Activated T-helper 9 cell treated with anti-CD3 and anti-CD28 coated beads, Interleukin-2, amount 50 U/mL, for 16 hours (primary cell): ENCODE measurements around the gene SETD4.
"Not testable (repeated sequence)": the region's sequence is repeated elsewhere in the genome, so short reads cannot be mapped to it uniquely, and the experiment has no call there.

Experiments used
- DNase-seq: peaks from one replicate; pipeline ENCODE4 v3.0.0-alpha.2; 2020; ENCODE audit warnings: low read depth

The SETD4 gene, protein sequence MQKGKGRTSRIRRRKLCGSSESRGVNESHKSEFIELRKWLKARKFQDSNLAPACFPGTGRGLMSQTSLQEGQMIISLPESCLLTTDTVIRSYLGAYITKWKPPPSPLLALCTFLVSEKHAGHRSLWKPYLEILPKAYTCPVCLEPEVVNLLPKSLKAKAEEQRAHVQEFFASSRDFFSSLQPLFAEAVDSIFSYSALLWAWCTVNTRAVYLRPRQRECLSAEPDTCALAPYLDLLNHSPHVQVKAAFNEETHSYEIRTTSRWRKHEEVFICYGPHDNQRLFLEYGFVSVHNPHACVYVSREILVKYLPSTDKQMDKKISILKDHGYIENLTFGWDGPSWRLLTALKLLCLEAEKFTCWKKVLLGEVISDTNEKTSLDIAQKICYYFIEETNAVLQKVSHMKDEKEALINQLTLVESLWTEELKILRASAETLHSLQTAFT

DNA sequence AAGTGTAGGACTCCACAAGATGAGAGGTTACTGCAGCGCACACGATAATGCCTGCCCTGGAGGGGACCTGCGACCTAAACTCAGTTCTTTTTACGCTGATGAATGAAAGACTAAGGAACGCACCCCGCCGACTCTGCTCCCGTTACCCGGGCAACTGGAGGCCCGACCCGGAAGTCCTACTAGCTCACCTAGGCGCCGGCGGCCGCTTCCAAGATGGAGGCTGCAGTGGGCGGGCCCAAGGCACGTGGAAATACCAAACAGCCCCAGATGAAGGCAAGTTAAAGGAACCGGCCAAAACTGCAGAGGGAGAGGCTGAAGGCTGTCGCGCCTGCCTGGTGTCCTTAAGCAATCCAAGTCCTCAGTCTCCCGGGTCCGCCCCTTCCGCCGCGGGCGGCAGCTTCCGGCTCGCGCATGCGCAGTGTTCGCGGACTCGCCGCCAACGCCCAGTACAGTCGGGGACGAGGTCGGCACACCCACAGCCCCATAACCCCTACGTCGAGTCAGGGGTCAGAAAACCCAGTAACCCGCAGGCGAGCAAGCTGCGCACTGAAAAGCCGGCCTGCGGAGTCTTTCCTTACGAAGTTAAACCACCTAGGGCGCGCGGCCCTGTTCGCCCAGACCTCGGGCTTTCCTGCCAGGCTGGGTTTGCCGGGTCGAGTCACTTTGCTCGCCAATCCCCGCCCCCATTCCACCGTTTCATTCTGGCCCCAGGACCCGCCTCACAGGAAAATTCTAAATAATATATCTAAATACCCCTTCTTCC lies at the start of gene SETD4:
SETD4 (minus strand) TSS at position 368 of the 763 bp plus-strand sequence. CDS start 1,638 bp downstream, outside the sequence.
- peak; percentile 89 for DNase-seq

DNA sequence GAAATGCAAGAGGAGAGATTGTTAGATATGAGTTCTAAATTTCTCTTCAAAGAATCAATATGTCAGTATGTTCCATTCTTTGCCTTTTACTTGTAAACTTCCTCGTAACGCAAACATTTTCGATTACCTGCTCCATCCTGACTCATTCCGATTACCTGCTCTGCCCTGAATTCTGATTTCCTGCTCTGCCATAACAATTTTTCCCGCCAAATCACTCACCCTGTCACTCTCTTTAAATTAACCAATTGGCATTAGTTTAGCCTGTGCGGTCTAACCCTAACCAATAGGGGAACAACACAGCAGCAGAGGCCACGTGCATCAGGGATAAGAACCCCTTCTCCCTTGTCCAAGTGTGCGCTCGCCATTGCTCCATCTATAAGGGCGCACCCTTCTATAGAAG lies 49.5 kb upstream of the SETD4 start:
- no peak for DNase-seq

DNA sequence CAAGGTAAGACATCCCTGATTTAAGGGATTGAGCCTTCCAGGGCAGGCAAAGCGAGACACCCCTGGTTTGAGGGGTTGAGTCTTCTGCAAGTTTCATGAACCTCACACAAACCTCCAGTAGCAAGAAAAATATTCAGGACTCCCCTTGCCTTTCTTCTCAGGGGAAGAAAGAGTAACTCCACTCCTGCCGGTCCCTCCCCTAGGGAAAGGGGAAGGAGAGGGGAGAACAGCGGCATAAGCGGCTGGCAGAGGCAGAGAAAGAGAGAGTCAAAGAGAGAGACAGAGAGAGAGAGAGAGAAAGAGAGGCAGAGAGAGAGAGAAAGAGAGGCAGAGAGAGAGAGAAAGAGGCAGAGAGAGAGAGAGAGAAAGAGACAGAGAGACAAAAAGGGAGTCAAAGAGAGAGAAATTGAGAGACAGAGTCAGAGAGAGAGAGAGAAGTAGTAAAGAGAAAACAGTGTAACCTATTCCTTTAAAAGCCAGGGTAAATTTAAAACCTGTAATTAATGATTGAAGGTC lies 45.1 kb upstream of the SETD4 start:
- DNase-seq: no peak

DNA sequence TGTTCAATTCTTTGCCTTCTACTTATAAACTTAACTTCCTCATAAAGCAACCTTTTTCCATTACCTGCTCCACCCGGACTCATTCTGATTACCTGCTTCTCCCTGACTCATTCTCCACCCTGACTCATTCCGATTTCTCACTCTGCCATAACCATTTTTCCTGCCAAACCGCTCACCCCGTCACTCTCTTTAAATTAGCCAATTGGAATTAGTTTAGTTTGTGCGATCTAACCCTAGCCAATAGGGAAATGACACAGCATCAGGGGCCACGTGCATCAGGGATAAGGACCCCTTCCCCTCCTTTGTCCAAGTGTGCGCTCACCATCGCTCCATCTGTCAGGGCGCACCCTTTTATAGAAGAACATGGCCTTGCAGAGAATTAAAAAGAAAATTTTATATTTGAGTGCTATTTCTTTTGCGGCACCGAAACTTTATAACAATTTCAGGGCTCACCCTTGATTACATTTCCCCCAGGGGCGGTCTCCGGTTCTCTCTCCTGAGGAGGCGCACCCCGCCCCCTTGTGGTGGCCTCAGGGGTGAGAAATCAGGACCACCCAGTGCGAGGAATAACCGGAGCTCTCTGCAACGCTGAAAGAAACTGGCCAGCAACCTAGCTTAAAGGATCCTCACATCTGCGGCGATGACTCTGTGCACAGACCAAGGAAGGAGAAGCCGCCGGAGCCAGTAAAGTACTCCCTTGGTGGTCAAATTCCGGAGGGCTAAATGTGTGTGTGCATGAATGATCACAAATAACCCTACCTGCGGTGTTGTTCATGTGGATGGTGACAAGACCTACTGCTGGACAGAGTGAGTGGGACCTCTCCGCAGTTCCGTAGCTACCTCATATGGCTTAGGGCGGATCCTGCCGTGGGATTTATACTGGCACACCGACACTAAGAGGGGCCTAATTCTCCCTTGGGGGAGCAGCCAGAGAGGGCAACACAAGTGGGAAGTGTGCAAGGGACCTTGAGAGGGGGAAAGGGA lies 44.3 kb upstream of the SETD4 start:
- DNase-seq: peak; percentile 20

DNA sequence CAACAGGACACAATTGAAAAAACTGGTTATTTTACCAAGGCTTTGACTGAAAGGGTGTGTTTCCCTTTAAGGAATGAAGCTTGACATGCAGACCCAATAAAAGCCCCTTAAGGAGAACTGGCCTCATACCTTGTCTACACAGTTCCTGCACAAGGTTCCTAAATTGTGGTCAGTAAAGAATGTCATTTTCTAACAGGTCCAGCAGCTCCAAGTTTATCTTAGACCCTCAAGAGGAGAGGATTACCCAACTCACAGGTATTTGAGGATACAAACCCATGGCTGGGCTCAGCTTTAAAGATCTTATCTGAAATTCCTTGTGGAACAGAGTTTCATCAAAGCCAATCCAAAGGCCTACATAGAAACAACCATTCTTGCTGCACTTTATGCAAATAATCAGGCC lies 43.1 kb upstream of the SETD4 start:
- DNase-seq: no peak

DNA sequence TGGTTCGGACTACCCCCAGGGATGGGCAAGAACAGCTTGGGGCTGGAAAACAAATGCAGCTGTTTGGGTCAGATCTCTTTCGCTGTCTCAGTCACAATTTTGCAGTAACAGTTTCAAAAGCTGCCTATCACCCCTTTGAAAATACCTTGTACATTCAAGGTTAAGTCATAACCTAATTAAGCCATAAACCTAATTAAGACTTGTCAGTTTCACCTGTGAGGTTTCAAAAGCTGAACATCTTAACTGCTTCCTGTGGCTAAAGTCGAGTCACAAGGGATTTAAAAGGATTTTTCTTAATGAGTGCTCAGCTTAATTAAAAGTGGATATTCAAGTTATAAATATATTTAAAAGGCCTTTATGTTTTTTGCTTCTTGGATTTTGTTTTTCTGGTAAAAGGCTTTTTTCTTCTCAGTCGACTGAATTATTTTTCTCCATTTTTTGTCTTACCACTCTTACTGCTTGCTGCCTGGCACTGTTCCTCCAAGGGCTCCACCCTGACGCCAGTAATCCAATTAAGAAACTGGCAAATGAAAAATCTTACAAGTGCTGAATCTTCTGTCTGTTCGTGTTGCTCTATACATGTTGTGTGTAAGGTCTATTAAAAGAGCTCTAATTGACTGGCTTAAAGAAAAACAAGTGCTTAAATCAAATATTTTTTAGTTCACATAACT lies 40.8 kb upstream of the SETD4 start:
- DNase-seq: no peak

DNA sequence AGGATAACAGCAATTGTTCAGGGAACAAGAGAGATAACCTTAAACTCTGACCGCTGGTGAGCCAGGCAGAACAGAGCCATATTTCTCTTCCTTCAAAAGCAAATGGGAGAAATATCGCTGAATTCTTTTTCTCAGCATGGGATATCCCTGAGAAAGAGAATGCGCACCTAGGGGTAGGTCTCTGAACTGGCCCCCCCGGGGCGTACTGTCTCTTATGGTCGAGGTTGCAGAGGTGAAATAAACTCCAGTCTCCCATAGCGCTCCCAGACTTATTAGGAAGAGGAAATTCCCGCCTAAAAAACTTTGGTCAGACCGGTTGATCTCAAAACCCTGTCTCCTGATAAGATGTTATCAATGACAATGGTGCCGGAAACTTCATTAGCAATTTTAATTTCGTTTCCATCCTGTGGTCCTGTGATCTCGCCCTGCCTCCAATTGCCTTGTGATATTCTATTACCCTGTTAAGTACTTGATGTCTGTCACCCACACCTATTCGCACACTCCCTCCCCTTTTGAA lies 39.4 kb upstream of the SETD4 start:
- DNase-seq: not testable (repeated sequence)

DNA sequence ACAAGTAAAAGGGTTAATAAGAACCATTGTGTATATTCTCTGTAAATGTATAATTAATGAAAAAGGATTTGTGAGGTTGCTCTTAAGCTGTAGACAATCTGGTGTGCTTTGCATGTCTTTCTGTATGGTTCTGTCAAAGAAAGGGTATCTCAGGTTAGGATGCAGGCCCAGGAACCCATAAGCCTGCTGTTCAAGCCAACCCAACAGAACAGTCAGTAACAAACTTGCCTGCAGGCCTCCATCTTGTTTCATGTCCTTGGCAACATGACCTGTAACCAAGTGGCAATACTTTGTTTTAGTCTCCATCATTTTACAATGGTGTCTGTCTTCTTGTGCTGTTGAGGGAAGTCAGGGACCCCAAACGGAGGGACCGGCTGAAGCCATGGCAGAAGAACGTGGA lies 38.7 kb upstream of the SETD4 start:
- no peak for DNase-seq

DNA sequence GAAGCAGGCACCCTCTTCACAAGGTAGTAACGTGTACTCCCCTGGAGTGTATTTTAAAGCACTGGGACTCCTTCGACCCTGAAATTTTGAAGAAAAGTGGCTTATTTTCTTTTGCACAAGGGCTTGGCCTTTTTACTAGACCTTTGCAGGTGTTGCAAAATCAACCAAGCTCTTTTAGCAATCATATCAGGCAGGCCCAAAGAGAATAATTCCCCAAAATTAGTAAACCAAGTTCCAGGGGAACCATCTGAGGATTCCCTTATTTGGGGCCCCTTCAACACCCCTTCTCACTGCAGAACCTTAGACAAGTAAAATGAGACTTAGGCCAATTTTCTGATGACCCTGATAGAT lies 37.8 kb upstream of the SETD4 start:
- DNase-seq: no peak

DNA sequence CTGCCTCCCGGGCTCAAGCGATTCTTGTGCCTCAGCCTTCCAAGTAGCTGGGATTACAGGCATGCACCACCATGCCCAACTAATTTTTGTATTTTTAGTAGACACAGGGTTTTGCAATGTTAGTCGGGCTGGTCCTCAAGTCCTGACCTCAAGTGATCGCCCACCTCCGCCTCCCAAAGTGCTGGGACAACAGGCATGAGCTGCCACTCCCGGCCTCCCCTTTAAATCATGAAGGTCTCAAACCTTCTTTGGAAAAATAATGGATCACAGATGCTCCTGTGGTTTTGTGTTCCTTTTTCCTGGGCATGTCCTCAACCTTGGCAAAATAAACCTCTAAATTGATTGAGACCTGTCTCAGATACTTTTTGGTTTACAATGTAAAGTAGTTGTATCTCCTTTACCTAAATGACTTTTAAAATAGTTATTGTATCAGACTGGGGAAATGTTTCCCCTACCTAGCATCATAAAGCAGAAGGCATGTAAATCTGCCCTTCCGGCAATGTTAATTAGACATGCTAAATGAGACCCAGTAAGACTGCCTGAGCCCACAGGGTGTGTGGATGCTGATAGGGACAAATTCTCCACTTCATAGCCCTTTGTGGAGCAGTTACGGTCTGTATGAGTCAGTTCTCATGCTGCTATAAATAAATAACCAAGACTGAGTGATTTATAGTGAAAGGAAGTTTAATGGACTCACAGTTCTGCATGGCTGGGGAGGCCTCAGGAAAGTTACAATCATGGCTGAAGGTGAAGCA lies 37.3 kb upstream of the SETD4 start:
- DNase-seq: no peak

DNA sequence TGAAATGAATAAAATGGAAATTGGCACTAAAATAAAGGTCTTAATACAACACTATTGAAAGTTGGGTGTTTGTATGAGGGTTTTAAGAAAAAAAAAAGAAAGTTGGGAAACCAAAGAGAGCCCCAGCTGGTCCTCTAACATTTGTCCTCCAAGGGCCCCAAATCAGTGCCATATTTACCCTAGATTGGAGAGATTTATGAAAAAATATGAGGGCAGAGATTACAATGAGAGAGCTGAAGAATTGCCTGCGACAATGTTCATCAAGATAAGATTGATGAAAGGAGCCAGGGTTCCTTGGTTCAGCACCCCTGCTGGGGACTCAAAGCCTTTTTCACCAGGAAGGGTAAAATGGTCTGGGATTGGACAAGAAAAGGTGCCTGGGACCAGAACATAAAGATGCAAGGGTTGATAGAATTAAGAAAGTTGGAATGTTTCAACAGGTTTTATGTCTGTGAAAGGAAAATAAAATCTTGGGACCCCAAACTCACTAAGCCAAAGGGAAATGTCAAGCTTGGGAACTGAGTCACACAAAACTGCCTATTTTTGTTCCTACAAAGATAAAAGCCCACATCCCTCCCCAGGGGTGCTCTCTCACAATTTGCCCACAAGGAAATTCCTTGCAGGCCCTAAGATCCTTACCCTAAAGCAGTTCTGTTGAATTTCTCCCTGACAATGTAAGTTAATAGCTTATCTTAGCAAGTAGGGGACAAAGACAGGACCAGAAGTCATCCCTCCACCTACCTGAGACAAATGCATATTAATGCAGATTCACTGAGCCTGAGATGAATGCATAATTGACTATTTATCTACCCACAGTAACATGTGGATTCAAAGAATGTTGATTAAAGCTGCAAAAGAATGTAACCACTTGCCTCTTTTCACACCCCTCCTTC lies 36.3 kb upstream of the SETD4 start:
- no peak for DNase-seq

DNA sequence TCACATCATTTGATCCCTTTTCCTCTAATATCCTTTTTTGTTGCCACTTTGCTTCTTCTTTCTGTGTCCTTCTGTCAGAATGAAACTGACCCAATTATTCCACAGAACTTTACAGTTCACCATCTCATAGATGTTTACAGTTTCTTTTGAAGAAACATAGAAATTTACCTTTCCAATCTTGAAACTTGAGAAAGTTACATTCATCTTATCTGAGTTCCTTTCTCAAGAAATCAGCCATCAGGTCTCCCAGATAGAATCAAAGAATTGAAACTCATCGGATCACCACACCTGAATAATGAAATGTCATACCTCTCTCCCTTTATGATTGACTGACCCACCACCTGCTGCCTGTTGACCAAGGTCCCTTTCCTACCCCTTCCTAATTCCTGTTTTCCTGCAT lies 33.2 kb upstream of the SETD4 start:
- DNase-seq: no peak

DNA sequence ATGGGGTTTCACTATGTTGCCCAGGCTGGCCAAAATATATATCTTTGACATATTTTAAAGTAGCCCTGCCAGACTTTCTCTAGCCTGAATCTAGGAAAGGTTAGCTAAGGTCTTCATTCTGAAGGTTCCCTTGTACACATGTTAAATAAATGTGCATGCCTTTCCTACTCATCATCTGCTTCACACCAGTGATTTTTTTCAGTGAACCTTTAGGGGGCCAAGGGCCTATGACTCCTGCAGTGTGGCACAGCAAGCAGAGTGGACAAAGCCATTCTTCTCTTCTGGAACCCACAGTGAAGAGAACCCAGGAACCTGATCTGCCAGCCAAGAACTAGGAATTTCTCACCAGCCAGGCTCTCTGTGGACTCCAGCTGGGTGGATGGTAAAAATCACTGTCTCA lies 32.4 kb upstream of the SETD4 start:
- DNase-seq: no peak

DNA sequence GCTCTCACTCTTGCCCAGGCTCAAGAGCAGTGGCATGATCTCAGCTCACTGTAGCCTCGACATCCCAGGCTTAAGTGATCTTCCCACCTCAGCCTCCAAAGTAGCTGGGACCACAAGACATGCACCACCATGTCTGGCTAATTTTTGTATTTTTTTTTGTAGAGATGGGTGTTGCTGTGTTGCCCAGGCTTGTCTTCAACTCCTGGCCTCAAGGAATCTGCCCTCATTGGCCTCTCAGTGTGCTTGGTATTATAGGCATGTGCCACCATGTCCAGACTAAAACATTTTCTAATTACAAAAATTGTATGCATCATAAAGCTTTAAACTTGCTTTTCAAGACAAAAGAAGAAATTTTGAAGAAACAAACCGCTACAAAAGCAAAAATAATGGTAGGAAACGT lies 29.6 kb upstream of the SETD4 start:
- DNase-seq: no peak

DNA sequence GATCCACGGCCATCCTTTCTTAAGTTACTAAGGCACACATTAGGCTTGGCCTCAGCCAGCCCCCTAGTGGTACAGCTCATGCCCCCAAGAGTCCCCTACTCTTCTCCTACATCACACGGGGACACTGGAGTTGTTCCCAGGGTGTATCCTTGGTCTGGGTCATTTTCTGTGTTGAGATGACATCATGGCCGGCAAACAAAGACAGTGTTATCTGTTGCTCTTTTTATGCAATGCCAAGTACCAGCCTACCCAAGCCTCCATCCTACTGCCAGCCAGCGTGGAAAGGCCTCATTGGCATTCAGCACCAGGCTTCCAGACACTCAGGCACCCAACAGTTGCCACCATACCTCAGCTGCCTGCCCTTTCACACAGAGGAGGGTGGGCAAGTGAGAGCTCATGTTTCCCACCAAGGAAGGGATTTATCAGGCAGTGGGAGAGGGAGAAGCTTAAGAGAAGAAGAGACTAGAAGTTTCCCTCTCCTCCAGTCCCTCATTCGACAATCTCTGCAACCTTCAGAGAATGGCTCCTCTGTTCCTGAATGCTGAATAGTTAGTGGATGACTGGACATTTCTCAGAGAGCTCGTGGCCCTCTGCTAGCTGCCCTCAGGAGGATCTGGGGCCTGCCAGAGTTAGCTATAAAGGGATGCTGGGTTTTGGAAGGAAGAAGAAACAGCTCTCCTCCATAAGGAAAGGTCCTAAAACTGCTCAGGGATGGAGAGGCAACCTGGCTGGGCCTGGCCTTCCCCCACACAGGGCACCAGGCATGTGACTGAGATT lies 27.2 kb upstream of the SETD4 start:
- DNase-seq: no peak

DNA sequence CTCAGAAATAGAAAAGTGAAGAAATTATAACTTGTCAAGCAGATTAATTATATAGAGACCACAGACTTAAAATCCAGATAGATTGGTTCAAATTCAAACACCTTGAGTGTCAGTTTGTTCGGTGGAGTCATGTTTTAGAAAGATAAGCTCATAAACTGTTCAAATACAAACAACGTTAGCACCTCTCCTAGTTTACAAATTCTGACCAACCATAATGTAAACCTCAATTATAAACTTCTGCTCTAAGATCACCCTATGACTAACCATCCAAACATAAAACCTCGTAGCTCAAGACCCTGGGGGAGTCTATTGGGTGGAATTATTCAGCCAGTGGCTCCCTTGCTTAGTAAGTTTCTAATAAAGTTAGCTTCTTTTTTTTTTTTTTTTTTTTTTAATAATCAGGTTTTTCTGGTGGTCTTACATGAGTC lies 21.9 kb upstream of the SETD4 start:
- no peak for DNase-seq

DNA sequence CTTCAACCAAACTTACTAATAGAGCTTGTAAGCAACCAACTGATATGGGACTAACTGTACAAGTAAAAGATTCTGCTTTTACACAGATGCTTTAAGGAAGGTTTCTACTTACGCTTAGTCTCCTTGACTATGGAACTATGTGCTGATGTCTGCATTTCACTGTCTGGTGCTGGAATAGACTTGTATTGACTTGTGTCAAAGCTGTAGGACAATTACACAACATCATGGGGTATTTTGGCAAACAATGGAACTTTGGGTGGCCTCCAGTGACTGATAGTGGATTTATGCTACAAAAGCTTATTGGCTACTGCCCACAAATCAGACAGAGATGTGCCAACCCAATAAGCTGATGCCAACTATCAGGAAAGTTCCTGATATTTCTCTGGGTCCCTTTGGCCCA lies 20.1 kb upstream of the SETD4 start:
- no peak for DNase-seq

DNA sequence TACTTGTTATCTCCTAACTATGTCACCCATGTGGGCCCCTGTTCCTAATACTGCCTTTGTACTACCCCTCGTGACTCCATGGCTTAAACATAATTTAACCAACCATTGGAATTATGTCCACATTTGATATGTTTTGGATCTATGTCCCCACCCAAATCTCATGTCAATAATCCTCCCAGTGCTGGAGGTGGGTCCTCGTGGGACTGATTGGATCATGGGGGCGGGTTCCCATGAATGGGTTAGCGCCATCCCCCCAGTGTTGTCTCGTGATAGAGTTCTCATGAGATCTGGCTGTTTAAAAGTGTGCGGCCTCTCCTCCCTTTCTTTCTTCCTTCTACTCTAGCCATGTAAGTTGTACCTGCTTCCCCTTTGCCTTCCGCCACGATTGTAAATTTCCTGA lies 19.3 kb upstream of the SETD4 start:
- no peak for DNase-seq
